HG03064 (cell line): Measurements from ENCODE around the gene MLPH.

ENCODE experiments used
- ATAC-seq: cut with Tn5 transposase; IDR thresholded peaks from one replicate; pipeline ENCODE4 v1.9.1; 2021; ENCODE audit warnings: low read depth; ENCODE audit not compliant: unreplicated experiment

The MLPH gene

GRCh38 chr2:237486819-237487448 lies at the start of gene MLPH:
Gene MLPH, plus strand, starts transcription at chr2:237487251. Its CDS starts 6,176 bp downstream, at chr2:237493427.
- ATAC-seq, result no peak

- no peak for ATAC-seq
These were observed 49.5 kb upstream of the MLPH start for GRCh38 chr2:237437566-237437965.

DNA sequence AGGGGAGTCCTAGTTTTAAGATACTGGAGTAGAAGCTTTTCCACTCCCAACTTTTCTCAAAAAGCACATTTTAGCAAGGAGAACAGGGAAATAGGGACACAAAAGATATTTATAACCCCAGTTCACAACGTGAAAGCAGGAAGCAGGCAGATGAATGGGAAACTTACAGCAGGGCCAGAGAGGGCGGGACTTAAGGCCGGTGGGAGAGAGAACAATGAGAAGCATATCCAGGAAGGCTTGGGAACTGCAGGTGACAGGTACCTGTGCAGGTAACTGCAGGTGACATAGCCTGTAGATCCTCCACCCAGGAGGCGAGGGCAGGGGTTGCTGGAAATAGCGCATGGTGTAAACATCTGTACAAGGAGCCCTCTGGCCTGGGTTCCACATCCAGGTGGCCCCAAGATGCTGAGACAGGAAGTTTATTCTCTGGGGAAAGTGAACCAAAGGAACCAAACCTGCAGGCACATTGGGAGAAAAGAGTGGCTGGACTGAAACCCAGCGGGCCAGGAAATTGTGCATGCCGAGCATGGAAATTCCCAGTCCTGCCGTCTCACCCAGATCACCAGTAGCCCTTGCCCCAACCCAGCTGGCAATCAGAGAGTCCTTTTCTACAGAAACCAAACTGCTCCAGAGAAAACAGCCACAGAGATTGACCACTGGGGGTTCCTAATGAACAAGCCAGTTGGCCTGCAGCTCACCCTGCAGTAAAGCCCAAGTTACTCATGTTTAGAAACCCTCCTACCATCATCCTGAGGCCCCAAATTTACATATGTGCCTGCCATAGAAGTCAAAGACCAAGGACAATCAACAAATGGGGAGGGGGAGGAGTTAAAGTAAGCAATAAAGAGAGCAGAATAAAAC lies 48.7 kb upstream of the MLPH start:
- no peak for ATAC-seq

DNA sequence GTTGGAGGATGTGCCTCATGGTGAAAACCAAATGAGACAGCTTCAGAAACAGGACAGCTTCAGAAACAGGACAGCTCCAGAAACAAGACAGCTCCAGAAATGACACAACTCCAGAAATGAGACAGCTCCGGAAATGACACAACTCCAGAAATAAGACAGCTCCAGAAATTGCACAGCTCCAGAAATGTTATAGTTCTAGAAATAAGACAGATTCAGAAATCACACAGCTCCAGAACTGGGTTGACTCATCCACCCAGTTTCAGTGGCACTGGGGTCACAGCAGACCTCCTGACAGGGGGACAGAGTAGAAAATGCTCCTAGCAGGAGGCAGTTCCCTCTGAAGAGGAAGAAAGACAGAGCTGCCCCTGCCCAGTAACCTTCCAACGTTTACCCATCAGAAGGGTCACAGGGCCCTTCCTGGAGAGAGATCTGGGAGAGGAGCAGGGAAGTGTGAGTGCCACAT lies 46.2 kb upstream of the MLPH start:
- no peak for ATAC-seq

- ATAC-seq, result no peak
These were observed 45.3 kb upstream of the MLPH start for GRCh38 chr2:237441605-237442274.

GRCh38 chr2:237444071-237444470 lies 43.0 kb upstream of the MLPH start:
- no peak for ATAC-seq

- ATAC-seq, result no peak
These were observed 41.3 kb upstream of the MLPH start for GRCh38 chr2:237445611-237446337.

DNA sequence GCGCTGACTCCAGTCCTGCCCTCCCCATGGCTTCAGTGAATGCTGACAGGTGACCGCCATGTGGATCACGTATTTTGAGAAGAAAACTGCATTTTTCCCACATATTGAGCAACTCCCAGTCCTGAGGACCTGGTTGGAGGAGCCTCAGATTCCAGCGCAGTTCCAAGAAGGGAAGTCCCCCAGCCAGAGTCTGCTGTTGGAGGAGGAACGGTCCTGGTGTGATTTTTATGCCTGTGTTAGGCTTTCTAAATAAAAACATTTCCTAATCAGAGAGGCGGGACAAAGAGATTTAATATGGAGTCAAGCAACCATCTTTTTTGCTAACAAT lies 40.7 kb upstream of the MLPH start:
- ATAC-seq, result no peak

DNA sequence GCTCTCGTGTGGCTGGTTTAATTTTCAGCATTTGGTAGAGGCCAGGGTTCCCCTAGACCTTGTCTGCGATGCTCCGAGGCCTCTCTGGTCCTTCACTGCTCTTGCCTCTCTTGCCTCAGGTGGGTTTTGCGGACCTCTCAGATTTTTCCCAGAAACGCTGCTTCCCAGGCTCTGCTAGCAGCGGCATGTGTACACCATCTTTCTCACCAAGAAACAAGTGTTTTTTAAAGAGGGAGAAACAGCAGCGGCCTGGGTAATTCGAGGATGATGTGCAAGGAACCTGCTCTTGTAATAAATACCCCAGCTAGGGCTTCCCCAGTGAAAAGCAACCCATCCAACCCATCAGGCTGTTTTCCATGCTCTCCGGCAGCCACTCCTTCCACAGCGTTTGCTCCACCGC lies 39.6 kb upstream of the MLPH start:
- ATAC-seq, result no peak

DNA sequence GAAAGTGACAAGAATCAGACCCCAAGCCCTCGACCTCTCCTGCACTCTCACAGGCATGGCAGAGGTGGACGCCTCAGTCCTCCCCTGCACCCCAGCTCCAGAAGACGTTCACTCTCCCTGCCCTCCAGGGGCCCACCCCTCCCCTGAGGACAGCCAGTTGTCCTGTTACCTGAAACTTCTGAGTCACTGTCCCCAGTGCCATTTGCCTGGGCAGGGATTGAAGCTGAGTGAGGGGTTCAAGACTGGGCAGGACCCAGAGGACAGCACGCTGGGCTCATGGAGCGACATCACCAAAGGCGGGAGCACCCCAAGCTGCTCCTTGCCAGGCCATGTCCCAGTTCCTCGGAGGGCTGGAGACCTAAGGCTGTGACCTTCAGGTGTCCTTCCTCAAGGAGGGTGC lies 38.9 kb upstream of the MLPH start:
- ATAC-seq, result no peak

GRCh38 chr2:237448626-237449025 lies 38.4 kb upstream of the MLPH start:
- ATAC-seq, result no peak

DNA sequence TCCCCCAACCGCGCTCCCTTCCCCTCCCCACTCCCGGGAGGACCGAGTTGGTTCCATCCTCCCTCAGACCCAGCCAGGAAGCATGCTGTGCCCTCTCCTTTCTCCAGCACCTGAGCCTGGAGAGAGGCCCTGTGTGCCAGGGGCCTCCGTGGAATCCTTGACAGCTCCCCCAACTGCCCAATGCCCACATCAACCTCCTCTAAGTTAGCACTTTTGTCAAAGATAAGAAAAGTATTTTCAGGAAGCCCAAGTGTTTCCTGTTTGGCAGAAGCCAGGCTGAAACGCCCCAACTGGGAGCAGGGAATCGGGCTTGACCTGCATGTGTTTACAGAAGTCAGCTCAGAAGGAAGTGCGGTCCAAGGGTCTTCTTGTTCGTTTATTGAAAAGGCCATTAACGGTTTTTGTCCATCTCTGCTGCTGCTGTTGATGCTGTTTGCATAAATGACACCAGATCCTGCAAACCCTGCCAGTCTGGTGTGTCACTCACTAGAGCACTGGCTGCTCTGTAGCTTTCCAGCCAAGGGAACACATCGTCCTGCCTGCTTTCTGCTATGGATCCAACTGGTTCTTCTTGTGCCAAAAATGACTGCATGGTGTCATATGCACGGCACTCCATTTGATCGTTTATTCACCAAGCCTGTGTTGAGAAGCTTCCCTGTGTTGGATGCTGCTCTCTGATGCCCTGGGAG lies 37.7 kb upstream of the MLPH start:
- no peak for ATAC-seq

DNA sequence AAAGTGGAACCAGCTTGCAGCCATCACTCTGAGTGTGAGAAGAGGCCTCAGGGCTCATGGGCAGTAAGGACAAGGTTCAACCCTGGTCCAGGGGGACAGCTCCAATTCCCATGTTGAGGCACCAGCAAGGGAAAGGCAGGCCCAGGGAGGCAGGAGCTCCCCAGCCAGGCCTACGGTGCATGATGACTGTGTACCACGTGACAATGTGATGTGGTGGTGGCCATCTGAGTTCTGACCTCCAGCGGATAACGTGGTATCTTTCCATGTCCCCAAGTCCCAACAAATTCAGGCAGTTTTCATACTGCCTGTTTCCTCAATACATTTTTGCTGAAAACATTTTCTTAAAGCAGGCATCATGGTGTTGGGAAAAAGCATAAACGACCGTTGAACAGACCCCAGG lies 36.9 kb upstream of the MLPH start:
- ATAC-seq, result no peak

GRCh38 chr2:237450583-237450982 lies 36.5 kb upstream of the MLPH start:
- ATAC-seq, result no peak

DNA sequence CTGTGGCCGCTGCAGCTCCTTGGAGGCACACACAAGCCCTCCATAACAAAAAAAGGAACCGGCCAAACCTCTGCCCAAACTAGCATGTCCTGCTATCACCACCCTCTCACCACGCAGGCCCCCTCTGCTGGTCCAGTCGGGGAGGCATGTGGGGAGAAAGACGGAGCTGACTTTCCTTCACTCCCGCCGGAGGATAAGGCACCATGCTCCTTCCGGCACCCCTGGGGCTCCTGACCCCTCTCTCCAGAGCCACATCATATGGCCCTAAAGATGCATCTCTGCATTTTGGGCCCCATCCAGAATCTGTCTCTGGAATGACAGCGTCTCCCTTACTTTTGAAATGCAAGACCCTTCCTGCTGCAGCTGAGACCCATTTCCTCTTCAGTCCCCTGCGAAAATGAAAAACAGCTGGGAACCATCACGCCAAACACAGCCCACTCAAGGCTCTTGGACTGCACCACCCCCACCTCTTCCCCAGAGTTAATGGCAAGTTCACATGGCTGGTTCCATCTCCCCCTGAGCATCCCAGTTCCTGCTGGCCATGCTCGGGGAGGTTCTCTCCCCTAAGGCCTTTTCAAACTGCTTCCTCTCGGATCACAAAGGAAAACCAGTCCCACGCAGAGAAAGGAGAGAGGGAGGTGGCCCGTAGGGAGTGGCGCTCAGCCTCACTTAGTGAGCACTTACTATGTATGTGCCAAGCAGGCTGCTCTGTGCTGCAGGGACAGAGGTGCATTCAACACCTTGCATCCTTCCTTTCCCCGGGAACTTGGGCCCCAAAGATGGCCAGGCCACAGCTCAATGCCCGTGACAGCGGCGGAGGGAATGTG lies 35.2 kb upstream of the MLPH start:
- ATAC-seq, result no peak

- ATAC-seq, result no peak
These were observed 34.2 kb upstream of the MLPH start for GRCh38 chr2:237452861-237453260.

- no peak for ATAC-seq
These were observed 33.4 kb upstream of the MLPH start for GRCh38 chr2:237453671-237454070.

- ATAC-seq, result no peak
These were observed 31.3 kb upstream of the MLPH start for GRCh38 chr2:237455764-237456163.

DNA sequence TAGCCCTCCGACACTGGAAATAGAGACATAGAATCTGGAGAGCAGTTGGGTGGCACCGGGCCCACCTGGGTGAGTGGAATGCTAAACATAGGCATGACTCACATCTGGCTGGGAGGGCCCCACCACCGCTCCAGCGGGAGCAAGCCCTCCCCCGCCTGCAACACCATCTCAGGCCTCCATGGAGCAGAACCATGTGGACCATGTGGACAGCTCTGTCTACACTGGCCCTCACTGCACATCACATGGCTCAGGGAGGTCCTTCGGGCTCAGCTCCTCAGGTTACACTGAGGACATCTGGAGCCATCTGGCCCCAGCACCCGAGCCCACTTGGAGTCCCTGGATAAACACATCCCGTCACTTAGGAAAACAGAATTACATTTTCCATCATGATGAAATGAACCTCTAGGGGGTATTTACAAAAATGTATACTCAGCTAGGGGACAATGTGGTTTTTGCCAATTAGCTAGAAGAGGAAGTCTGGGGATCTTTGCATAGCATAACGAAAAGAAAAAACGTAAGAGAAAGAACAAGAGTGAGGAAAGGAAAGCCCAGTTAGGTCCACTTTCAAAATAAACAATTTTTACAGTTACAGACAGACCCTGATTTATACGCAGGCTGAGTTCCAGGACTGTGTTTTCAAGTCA lies 30.7 kb upstream of the MLPH start:
- no peak for ATAC-seq
